Coronary artery (tissue), 2 donors: ENCODE measurements around the gene TRAPPC4.
"Not testable (repeated sequence)": the region's sequence is repeated elsewhere in the genome, so short reads cannot be mapped to it uniquely, and the experiment has no call there.

Source experiments
- DNase-seq: peaks from one replicate; pipeline ENCODE4 v3.0.0-alpha.2; 2017; ENCODE audit warnings: low spot score
- H3K27ac ChIP-seq, 2 donors: fragments of 200-600 bp; sonication (generic); one replicate each; pipeline ENCODE4 v1.5.1; 2016 to 2019
- H3K4me3 ChIP-seq: fragments of 200-600 bp; sonication (generic); 2 replicates; pipeline ENCODE4 v1.5.1; 2016; ENCODE audit warnings: mild to moderate bottlenecking, moderate library complexity
- TF ChIP-seq, protein P1 (sequence below): fragments of 200-600 bp; sonication (generic); IDR thresholded peaks from one replicate; pipeline ENCODE4 v1.5.1; 2019; ENCODE audit warnings: antibody characterized with exemption

TRAPPC4 gene, protein sequence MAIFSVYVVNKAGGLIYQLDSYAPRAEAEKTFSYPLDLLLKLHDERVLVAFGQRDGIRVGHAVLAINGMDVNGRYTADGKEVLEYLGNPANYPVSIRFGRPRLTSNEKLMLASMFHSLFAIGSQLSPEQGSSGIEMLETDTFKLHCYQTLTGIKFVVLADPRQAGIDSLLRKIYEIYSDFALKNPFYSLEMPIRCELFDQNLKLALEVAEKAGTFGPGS

DNA sequence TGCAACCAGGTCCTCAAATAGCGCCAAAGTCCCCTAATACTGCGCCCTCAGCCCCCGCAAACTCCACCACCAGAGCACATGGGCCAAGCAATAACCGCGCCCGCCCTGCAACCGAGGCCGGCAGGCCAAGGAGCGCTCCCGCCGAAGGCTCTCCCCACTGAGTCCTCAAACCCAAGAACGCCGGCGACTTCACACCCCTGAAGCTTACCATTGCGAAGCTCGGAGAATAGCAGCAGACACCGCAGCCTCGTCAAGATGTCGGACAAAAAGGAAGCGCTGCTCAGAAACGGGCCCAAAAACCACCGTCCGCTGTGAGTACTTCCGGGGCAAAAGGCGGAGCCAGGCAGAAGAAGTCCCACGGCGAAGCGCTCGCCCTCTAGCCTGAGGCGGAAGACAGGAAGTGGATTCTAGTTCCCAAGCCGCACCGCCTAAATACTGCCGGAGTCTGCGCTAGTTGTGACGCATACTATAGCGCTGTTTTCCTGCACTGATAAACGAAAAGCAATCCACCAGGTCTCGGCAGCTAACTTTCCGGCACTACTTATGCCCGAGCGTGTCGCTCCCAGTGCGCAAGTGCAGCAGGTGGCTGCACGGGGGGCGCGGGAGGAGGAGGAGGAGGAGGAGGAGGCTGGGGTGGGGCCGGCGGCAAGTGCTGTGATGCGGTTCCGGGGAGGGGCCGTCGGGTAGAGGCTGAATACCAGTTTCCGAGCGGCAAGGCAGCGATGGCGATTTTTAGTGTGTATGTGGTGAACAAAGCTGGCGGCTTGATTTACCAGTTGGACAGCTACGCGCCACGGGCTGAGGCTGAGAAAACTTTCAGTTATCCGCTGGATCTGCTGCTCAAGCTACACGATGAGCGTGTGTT lies at the start of gene TRAPPC4, which contains the start of gene RPS25:
Gene TRAPPC4 (plus strand): TSS at position 693 of the 865 bp plus-strand sequence. CDS start 30 bp downstream, at position 723.
Gene RPS25 (minus strand): TSS at position 270 of the 865 bp plus-strand sequence. CDS start 59 bp downstream, at position 211.
- peak; percentile 96 for DNase-seq
- H3K27ac ChIP-seq = peak within 1 kb of the TSS; percentile 96 to 99
- peak within 1 kb of the TSS; percentile 90 for H3K4me3 ChIP-seq
- TF ChIP-seq, protein P1, sequence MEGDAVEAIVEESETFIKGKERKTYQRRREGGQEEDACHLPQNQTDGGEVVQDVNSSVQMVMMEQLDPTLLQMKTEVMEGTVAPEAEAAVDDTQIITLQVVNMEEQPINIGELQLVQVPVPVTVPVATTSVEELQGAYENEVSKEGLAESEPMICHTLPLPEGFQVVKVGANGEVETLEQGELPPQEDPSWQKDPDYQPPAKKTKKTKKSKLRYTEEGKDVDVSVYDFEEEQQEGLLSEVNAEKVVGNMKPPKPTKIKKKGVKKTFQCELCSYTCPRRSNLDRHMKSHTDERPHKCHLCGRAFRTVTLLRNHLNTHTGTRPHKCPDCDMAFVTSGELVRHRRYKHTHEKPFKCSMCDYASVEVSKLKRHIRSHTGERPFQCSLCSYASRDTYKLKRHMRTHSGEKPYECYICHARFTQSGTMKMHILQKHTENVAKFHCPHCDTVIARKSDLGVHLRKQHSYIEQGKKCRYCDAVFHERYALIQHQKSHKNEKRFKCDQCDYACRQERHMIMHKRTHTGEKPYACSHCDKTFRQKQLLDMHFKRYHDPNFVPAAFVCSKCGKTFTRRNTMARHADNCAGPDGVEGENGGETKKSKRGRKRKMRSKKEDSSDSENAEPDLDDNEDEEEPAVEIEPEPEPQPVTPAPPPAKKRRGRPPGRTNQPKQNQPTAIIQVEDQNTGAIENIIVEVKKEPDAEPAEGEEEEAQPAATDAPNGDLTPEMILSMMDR = no peak

DNA sequence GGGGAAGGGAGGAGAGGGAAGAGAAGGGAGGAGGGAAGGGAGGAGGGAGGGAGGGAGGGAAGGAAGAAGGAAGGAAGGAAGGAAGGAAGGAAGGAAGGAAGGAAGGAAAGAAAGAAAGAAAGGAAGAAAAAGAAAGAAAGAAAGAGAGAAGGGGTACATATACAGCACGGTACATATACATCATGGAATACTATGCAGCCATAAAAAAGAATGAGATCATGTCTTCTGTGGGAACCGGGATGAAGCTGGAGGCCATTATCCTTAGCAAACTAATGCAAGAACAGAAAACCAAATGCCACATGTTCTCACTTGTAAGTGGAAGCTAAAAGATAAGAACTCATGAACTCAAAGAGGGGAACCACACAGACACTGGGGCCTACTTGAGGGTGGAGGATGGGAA lies 49.1 kb upstream of the TRAPPC4 start:
- not testable (repeated sequence) for DNase-seq, H3K4me3 ChIP-seq, H3K27ac ChIP-seq

DNA sequence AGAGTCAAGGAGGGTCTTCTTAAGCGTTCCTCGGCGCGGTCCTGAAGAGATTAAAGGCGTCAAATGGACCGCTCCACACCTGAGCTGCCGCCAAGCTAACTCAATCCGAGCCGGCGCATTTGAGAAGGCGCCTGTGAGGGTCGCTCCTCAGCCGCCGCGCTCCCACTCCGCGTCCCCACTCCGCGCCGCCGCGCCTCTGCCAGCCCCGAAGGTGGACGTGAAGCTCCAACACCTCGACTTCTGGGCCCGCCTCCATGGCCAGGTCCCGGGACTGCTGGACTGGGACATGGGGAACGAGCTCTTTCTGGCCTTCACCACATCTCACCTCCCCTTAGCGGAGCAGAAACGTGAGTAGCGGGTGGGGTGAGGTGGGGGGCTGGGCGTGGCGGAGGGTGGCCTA lies 46.9 kb upstream of the TRAPPC4 start, which contains the start of gene FOXR1:
Gene FOXR1 (plus strand): TSS at position 116 of the 400 bp plus-strand sequence. CDS start 171 bp downstream, at position 287.
- no peak for DNase-seq
- Histone ChIP-seq H3K27ac (no peak within 1 kb of the TSS), H3K4me3 (no peak within 1 kb of the TSS)
- TF ChIP-seq, protein P1 = no peak

DNA sequence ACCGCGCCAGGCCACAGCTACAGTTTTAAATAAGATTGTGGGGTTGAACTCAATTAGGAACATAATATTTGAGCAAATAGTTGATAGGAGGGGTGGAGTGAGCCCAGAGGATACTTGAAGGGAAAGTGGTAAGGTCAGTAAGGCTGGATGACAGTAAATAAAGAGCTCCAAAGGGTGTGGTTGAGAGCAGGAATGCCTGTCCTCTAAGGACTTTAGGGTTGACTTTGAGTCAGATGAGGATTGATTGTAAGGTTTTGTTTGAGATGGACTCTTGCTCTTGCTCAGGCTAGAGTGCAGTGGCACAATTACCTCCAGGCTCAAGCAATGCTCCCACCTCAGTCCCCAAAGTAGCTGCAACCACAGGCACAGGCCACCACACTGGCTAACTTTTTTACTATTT lies 44.6 kb upstream of the TRAPPC4 start:
- H3K4me3 ChIP-seq = no peak overlapping the region
- TF ChIP-seq, protein P1 = no peak
- DNase-seq = no peak
- no peak overlapping the region for H3K27ac ChIP-seq

DNA sequence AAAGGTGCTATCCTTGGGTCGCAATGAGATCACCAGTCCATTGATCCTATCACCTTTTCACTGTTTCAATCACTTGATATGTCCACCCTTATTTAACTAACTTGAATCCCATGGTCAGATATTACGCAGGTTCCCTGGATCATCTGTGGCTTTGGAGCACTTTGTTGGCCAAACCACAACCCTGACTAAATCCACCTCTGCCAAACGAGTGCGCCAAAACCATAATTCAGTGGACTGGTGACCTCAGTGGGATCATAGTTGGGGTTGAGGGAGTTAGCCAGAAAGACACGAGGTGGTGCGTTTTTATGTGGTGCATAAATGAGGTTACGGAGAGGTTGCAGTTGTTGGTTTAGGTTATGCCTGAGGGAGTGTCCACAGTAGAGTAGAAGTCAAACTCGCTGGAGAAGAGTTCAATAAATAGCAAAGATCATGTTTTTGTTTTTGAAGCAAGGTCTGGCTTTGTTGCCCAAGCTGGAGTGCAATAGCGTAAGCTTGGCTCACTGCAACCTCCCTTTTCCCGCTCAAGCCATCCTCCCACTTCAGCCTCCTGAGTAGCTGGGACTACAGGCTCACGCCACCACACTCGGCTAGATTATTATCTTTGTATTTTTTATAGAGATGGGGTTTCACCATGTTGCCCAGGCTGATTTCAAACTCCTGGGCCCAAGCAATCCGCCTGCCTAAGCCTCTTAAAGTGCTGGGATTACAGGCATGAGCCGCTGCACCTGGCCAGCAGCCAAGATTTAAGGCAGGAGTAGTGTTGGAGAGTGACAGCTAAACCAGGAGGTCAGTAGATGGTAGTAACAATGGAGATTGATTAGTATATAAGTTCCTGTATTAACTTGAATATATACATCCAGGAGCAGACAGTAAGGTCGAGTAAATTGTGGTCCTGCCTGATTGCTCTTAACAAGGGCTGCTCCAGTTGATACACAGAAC lies 42.5 kb upstream of the TRAPPC4 start:
- no peak overlapping the region for H3K4me3 ChIP-seq
- DNase-seq = no peak
- TF ChIP-seq, protein P1 = no peak
- H3K27ac ChIP-seq = no peak overlapping the region

DNA sequence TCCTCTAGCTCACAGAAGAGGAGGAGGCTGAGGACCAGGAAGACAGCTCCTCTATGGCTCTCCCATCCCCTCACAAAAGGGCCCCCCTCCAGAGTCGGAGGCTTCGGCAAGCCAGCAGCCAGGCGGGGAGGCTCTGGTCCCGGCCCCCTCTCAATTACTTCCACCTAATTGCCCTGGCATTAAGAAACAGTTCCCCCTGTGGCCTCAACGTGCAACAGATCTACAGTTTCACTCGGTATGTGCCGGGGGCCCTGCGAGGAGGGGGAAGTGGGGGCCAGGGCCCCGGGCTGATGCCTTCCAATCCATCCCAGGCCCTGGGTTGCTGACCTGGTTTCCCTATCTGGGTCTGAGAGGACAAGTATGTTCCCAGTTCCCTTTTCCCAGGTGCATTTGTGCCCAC lies 39.1 kb upstream of the TRAPPC4 start:
- H3K4me3 ChIP-seq = no peak overlapping the region
- TF ChIP-seq, protein P1 = no peak
- no peak overlapping the region for H3K27ac ChIP-seq
- no peak for DNase-seq
